ENCODE data around the gene SUN2.

DNA sequence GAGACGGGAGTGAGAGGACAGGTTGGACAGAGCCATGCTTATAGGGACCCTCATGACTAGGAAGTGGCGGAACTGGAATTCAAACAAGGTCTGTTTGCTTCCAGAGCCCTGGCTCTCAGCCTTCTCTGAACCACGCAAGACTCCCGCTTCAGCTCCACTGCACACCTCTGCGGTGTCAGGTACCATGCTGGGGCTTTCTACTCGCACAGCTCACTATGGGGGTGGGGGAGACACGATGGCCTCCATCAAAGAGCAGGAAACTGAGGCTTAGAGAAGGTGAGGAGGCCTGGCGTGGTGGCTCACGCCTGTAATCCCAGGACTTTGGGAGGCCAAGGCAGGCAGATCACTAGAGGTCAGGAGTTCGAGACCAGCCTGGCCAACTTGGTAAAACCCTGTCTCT, 14.2 kb downstream of the SUN2 start:
- TF ChIP-seq, protein P1, sequence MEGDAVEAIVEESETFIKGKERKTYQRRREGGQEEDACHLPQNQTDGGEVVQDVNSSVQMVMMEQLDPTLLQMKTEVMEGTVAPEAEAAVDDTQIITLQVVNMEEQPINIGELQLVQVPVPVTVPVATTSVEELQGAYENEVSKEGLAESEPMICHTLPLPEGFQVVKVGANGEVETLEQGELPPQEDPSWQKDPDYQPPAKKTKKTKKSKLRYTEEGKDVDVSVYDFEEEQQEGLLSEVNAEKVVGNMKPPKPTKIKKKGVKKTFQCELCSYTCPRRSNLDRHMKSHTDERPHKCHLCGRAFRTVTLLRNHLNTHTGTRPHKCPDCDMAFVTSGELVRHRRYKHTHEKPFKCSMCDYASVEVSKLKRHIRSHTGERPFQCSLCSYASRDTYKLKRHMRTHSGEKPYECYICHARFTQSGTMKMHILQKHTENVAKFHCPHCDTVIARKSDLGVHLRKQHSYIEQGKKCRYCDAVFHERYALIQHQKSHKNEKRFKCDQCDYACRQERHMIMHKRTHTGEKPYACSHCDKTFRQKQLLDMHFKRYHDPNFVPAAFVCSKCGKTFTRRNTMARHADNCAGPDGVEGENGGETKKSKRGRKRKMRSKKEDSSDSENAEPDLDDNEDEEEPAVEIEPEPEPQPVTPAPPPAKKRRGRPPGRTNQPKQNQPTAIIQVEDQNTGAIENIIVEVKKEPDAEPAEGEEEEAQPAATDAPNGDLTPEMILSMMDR (IDR thresholded peaks at IDR 0.05): no peak
- no peak for TF ChIP-seq POLR2AphosphoS5 (IDR thresholded peaks at IDR 0.05)
